MG63 (cell line): ENCODE measurements around the gene ADAR. TPM values are rescaled to one million over a fixed set of nuclear protein-coding genes. Genes with fewer than 3 reads are reported as not detected.

Experiments used
- DNase-seq: peaks from one replicate; pipeline ENCODE4 v3.0.0-alpha.2; 2020
- H3K27me3 ChIP-seq: fragments of 250-450 bp; sonication (Bioruptor Pico); 2 replicates; pipeline ENCODE4 v1.5.1; 2020; ENCODE audit warnings: mild to moderate bottlenecking, moderate library complexity
- H3K36me3 ChIP-seq: fragments of 250-450 bp; sonication (Bioruptor Pico); 2 replicates; pipeline ENCODE4 v1.5.1; 2020; ENCODE audit warnings: mild to moderate bottlenecking, moderate library complexity
- H3K4me3 ChIP-seq: fragments of 250-450 bp; sonication (Bioruptor Pico); 2 replicates; pipeline ENCODE4 v1.5.1; 2020; ENCODE audit warnings: mild to moderate bottlenecking, moderate library complexity
- H3K9me3 ChIP-seq: fragments of 250-450 bp; sonication (Bioruptor Pico); 2 replicates; pipeline ENCODE4 v1.5.1; 2020; ENCODE audit warnings: mild to moderate bottlenecking, moderate library complexity
- total RNA-seq: library from RNA; depleted of rRNA; stranded (reverse); fragments of >200 nt; shearing (Covaris generic); gene quantifications from 2 replicates; pipeline ENCODE4 v1.2.3, GENCODE V29; 2014; ENCODE audit warnings: low replicate concordance

Gene ADAR
- total RNA-seq, 1 experiment from 2014 or later, result 63.6 TPM

DNA sequence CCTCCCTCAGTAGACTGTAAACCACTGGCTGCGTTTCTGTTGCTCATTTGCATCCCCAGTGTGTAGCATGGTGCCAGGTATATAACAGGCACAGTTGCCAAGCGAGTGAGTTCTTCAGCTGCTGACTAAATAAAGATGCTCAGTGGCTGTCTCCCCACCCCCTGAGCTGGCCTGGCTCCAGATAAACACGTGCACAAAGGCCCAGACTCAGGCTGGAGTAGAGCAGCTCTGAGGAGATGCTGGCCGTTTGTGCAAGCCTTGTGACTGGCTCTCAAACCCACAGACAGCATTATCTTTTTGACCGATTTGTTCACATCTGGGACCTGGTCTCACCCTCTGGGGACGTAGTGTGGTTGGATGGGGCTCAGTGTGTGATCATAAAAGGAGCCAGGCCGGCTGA is 33.3 kb downstream of the ADAR start:
- Histone ChIP-seq H3K9me3 (no peaks in the 10 kb centered on the region), H3K36me3 (peaks cover 17% of the 10 kb centered on the region), H3K27me3 (no peaks in the 10 kb centered on the region; the same call in 1 of the 2 replicates), H3K4me3 (no peak overlapping the region)
- DNase-seq, result peak; percentile 52

DNA sequence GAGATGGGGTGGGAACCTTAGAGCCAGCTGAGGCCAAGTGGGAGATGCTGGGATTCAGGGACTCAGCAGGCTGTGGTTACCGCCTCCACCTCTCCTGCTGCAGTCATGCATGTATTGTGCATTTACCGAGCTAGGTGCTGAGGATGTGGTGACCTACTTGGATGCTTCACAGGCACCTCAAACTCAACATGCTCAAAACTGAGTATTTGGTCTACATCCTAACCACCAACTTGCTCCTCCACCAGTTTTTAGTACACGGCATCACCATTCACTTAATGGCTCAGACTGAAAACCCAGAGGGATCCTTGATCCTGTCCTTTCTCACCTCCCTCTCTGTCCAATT is 34.8 kb downstream of the ADAR start:
- H3K9me3 ChIP-seq, result no peaks in the 10 kb centered on the region
- peaks cover under 1% of the 10 kb centered on the region for H3K36me3 ChIP-seq
- no peak for DNase-seq
- no peak overlapping the region for H3K4me3 ChIP-seq
- H3K27me3 ChIP-seq, result no peaks in the 10 kb centered on the region; the same call in 1 of the 2 replicates

DNA sequence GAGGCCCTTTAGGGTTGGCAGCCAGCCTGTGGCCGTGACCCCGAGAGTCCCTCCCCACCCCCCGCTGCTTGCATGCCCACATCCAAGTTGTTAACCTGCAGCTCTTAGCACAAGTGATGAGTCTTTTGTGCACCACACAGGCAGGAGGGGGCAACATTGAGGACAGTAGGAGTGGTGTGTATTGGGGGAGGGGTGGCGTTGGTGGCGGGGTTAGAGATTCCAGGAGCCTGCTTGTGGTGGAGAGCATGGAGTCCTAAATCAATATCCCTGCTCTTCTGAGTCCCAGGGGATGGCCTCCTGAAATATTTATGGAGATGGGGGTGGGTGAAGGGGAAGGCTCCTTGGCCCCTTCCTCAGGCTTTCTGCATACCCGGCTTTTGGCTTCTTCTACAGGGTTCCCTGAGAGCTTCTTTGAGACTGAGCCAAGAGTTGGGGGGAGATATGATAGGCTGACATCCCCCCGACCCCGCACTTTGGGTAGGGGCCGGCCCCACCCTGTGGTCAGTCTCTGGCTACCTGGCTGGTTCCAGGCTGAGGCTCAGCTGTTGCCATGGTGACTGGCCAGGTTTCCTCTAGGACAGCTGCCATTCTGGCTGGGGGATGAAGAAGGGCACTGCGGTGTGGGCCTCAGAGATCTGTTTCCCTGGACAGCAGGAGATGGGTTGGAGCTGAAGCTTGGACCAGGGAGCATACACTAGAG is 35.4 kb downstream of the ADAR start:
- no peak for DNase-seq
- no peaks in the 10 kb centered on the region for H3K9me3 ChIP-seq
- H3K36me3 ChIP-seq, result no peaks in the 10 kb centered on the region
- peaks cover under 1% of the 10 kb centered on the region for H3K27me3 ChIP-seq
- H3K4me3 ChIP-seq, result no peak overlapping the region

DNA sequence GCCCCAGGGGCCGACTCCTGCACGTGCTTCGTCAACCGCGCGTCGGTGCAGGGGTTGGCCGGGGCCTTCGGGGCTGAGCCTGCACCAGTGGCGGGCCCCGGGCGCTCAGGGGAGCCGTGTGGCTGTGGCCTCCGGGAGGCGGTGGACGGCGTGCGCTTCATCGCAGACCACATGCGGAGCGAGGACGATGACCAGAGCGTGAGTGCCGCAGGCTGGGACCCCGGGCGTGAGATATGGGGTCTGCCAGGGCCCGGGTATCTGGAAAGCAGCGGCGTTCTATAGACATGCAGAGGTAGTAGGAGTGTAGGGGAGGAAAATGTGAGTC is 36.1 kb downstream of the ADAR start:
- Histone ChIP-seq H3K4me3 (no peak overlapping the region), H3K9me3 (no peaks in the 10 kb centered on the region), H3K36me3 (no peaks in the 10 kb centered on the region), H3K27me3 (peaks cover 7% of the 10 kb centered on the region)
- DNase-seq, result no peak

DNA sequence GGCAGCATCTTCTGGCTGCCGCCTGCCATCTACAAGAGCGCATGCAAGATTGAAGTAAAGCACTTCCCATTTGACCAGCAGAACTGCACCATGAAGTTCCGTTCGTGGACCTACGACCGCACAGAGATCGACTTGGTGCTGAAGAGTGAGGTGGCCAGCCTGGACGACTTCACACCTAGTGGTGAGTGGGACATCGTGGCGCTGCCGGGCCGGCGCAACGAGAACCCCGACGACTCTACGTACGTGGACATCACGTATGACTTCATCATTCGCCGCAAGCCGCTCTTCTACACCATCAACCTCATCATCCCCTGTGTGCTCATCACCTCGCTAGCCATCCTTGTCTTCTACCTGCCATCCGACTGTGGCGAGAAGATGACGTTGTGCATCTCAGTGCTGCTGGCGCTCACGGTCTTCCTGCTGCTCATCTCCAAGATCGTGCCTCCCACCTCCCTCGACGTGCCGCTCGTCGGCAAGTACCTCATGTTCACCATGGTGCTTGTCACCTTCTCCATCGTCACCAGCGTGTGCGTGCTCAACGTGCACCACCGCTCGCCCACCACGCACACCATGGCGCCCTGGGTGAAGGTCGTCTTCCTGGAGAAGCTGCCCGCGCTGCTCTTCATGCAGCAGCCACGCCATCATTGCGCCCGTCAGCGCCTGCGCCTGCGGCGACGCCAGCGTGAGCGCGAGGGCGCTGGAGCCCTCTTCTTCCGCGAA is 36.6 kb downstream of the ADAR start:
- H3K27me3 ChIP-seq, result peaks cover 12% of the 10 kb centered on the region
- no peak for DNase-seq
- H3K4me3 ChIP-seq, result no peak overlapping the region
- no peaks in the 10 kb centered on the region for H3K36me3 ChIP-seq
- H3K9me3 ChIP-seq, result no peaks in the 10 kb centered on the region

DNA sequence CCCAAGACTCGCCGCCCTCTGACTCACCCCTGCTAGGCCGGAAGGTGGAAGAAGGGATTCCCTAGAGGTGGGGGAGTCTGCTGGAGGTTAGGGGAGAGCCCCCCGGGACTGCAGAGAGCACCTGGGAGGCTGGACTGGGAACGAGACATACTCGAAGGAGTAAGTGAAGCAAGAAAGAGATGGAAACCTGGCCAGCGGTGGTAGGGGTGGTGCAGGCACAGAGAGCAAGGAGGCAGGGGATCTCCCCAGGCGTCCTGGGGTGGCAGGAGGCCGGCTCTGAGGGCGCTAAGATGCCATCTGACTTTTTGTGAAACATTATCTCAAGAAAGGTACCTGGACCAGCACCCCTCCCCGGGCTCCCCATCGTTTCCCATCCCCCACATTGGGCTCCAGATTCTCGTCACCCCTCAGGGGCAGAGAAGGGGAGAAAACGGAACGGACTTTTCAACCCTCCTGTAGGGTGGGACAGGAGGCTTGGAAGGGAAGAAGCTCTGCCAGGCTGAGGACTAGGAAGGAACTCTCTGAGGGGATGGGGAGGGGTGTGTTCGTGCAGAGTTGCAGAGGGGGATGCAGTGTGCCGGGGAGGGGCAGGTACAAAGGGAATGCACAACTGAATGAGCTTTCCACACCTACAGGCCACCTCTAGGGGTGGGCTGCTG is 39.7 kb downstream of the ADAR start:
- Histone ChIP-seq H3K9me3 (no peaks in the 10 kb centered on the region), H3K36me3 (no peaks in the 10 kb centered on the region), H3K27me3 (peaks cover 22% of the 10 kb centered on the region), H3K4me3 (no peak overlapping the region)
- no peak for DNase-seq

DNA sequence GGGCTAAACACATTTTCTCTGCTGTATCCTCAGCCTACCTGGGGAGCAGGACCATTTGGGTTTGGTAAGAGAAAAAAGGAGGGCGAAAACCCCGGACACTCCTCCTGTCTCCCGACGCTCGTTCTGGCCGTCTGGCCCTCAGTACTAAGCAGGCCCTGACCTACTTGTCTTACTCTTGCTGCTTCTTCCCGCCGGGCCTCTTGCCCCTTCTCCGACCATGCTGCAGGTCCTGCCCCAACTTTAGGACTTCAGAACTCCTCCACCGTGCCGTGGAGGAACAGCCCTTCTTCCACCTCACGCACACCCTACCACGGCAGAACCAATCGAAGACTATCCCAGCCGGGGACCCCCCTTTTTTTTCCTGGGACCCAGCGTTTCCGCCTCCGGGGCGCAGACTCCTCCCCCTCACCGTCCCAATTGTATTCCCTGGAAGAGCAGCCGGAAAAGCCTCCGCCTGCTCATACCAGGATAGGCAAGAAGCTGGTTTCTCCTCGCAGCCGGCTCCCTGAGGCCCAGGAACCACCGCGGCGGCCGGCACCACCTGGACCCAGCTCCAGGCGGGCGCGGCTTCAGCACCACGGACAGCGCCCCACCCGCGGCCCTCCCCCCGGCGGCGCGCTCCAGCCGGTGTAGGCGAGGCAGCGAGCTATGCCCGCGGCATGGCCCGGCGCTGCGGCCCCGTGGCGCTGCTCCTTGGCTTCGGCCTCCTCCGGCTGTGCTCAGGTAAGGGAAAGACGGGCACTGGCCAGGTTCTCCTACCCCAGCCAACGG is 40.4 kb downstream of the ADAR start, which contains the start of gene CHRNB2:
Gene CHRNB2 (plus strand): TSS at position 393 of the 771 bp plus-strand sequence. CDS start 267 bp downstream, at position 660.
- H3K27me3 ChIP-seq, result peaks cover 22% of the 10 kb centered on the region
- no peak within 1 kb of the TSS for H3K4me3 ChIP-seq
- H3K36me3 ChIP-seq, result no peaks in the 10 kb centered on the region
- H3K9me3 ChIP-seq, result no peaks in the 10 kb centered on the region
- peak; percentile 66 for DNase-seq

DNA sequence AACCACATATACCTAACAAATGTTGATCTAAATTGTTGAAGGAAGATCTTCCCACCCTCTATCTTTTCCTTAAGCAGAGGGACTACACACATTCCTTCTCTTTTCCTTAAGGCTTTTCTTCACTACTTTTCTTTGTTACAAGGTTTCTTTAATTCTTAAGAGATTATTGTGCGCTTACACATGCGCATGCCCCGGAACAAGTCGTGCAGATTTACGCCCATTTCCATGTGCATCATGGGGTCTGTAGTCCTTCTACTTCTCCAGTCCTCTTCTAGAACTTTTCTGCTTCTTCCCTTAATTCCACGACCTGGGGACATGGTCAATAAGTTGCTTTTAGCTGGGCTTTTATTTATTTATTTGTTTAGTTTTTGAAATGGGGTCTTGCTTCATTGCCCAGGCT is 42.1 kb downstream of the ADAR start:
- no peaks in the 10 kb centered on the region for H3K9me3 ChIP-seq
- H3K36me3 ChIP-seq, result no peaks in the 10 kb centered on the region
- H3K27me3 ChIP-seq, result peaks cover 22% of the 10 kb centered on the region
- no peak for DNase-seq
- H3K4me3 ChIP-seq, result no peak overlapping the region

DNA sequence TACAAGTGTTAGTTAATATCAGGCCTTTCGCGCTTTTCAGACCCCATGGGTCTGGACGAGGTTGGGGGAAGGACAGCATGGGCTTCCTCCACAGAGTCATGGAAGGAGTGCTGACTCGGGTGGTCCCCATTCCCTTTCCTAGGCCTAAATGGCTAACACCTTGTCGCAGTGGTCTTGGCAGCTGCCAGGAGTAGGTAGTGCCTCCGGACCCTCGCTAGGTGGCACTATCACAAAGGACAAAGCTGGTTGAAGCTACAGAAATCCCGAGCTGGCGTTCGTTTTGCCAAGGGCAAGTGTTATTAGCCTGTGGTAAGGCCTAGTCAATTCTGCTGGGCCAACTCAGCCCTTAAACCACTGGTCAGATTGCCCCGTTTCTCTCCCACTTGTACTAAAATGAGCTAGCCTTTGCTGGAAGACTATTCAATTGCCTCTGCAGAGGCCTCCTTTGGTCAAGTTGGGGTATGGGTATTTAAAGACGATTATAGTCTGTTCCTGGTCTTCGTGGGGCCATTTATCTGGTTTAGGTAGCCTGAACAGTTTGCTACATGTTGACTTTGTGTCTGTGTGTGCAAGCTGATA is 48.4 kb downstream of the ADAR start:
- DNase-seq, result peak; percentile 89
- H3K27me3 ChIP-seq, result no peaks in the 10 kb centered on the region
- H3K36me3 ChIP-seq, result peaks cover 23% of the 10 kb centered on the region
- H3K9me3 ChIP-seq, result no peaks in the 10 kb centered on the region
- peak overlapping the region; percentile 65 for H3K4me3 ChIP-seq

DNA sequence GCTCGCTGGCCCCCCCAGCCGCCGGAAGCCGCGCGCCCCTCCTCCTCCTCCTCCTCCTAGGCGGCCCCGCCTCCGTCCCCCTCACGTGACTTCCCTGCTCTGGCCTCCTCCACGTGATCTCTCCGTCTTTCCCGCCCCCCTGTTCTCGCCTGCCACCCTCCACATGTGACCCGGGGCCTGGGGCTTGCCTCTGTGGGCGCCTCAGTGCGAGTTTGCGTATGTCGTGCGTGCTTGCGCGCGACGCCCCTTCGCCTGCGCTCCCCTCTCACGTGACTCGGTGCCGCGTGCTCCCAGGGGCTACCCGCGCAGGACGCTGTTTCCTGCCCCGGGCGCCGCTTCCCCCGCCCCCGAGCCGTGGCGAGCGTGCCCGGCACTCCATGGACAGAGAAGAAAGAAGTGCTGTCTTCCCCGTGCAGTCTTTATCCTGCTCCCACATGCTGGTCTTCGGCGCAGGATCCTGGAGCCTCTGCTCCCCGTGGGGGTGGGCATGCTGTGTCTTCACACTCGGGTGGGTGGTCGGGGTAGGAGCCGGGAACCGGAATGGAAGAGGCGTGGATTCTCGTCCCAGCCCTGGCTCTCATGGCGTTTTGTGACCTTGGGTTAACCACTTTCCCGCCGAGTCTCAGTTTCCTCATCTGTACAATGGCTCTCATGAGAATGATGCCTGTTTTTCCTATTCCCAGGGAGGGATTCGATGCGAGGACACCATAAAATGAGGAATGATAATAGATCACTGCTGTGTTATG is 49.1 kb downstream of the ADAR start:
- DNase-seq, result peak; percentile 100
- H3K4me3 ChIP-seq, result peak overlapping the region; percentile 65
- peaks cover 29% of the 10 kb centered on the region for H3K36me3 ChIP-seq
- H3K9me3 ChIP-seq, result no peaks in the 10 kb centered on the region
- H3K27me3 ChIP-seq, result no peaks in the 10 kb centered on the region

DNA sequence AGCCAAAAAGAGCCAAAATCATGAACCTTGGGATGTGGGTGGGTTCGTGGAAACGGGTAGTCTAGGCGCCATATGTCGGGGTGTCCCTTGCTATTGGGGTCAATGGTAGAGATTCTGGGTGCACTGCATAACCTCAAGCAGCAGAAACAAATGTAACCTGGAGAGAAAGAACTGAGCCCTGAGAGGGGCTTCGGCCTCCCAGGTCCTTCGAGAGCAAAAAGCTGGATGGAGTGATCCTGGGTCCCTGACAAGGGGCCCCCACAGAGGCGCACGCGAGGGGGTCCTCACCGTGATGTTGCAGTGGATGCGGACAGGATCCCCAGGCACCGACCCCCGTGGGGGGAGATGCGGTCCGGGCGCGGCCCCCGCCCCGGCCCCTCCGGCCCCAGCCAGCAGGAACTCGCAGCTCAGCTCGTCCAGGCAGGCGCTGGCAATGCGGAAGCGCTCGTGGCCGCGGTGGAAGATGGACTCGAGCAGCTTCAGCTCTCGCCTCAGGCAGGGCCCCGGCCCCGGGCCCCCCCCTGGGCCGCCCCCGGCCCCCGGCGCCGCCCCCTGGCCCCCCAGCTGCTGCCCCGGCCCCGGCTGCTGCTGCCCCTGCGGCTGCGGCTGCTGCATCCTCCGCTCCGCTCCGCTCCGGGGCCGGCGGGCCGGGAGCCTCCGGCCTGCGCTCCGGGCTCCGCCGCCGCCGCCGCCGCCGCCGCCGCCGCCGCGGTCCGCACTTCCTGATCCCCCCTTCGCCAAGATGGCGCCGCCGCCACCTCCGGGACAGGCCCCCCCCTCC is 49.9 kb downstream of the ADAR start, which contains the start of gene UBE2Q1:
Gene UBE2Q1 (minus strand): TSS at position 724 of the 781 bp plus-strand sequence. CDS start 109 bp downstream, at position 615.
- H3K4me3 ChIP-seq, result peak within 1 kb of the TSS; percentile 80
- H3K9me3 ChIP-seq, result no peaks in the 10 kb centered on the region
- H3K36me3 ChIP-seq, result peaks cover 37% of the 10 kb centered on the region
- H3K27me3 ChIP-seq, result no peaks in the 10 kb centered on the region
- DNase-seq, result peak; percentile 41

DNA sequence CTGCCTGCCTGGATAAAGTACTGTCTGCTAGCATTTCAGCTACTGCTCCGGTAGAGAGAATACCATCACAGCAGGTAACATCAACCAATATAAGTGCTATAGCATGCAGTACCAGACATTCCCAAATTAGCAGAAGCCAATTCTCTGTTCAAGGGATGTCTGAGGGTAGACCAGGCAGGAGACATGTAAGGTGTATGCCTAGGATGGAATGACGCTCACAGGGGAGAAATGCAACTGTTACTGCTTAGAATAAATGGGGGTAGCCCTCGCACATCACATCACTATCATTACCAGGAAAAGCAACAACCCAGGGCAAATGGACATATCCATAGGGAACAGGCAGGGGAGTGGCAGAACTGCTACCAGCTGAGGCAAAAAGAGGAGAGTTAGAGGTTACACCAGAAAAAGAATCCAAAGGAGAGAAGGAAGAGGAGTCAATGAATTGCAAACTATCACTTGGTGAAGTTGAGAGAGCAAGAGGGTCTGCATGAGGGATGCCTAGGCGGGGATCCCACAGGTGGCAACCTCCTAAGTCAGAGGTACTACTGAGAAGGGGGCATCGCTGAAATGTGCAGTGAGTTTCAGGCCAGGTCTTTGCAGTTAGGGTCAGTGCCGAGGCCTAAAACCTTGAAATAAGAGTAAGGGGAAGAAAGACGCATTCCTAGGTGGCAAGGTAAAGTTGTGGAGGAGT is 50.6 kb downstream of the ADAR start:
- no peaks in the 10 kb centered on the region for H3K27me3 ChIP-seq
- peak overlapping the region; percentile 80 for H3K4me3 ChIP-seq
- no peak for DNase-seq
- H3K36me3 ChIP-seq, result peaks cover 44% of the 10 kb centered on the region
- H3K9me3 ChIP-seq, result no peaks in the 10 kb centered on the region

DNA sequence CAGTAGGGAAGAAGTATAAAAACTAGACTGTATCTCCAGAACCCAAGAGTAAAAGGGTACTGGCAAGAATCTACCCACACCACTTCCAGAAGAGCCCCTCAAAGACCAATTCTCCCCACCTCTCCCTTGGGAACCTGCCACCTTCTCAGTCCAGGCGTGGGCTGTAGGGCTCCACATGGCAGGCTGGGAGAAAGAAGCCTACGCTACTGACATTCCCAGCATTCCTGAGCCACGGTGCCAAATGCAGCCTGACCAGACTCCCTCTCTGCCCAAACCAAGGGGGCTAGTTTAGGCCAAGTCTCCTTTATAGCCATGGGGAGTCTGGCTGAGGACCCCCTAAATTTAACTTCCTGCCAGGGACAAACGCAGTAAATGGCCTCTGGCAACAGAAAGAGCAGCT is 51.6 kb downstream of the ADAR start:
- H3K36me3 ChIP-seq, result peaks cover 54% of the 10 kb centered on the region
- H3K27me3 ChIP-seq, result no peaks in the 10 kb centered on the region
- no peaks in the 10 kb centered on the region for H3K9me3 ChIP-seq
- DNase-seq, result no peak
- H3K4me3 ChIP-seq, result peak overlapping the region; percentile 80

DNA sequence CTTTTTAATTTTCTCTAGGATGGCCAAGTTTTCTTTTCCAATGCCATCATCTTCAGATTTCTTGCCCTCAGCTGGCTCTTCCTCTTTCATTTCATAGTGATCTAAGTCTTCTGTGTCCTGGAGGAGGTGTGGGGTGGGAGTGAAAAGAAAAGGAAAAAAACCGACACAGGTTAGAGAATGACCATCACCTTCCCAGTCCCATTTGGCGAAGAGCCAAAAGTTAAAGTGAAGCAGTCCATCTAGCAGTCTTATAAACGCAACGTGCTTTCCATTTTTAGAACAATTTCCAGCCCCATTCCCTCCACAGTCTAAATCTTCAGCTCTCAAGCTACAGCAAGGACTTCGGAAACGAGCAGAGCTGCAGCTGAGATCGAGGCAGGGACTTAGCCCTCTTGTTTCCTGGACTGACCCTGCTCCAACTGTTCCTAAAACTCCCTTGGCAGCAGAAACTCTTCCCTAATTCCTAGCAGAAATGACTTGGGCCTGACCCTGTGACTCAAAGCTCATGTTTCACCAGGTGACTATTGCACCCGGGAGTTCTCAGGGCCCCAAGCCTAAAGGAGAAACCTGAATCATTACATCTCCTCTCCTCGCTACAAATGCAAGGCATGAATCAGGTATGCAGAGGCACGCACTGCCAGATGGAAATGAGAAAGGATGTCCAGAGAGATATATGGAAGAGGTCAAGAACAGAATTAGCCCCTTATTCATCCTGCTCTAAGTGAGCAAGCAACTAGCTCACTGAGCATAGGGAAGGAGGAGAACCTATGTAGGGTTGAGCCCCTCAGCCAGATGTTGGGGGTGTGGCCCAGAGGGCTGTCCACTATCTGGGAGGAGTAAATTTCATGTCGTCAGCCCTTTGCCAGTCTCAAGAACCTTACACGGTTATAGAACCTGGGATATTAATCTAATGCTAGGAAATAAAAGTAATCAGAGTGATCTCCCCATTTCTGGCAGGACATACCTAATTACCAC is 54.6 kb downstream of the ADAR start:
- Histone ChIP-seq H3K27me3 (no peaks in the 10 kb centered on the region), H3K4me3 (no peak overlapping the region), H3K9me3 (no peaks in the 10 kb centered on the region), H3K36me3 (peaks cover 77% of the 10 kb centered on the region)
- DNase-seq, result no peak
